ENCODE measurements around the gene RRM2. TPM values are rescaled to one million over a fixed set of nuclear protein-coding genes. Genes with fewer than 3 reads are reported as not detected.

RRM2 gene
- total and polyA plus RNA-seq, 2 experiments from 2014 or later, result 108 to 119 TPM

DNA sequence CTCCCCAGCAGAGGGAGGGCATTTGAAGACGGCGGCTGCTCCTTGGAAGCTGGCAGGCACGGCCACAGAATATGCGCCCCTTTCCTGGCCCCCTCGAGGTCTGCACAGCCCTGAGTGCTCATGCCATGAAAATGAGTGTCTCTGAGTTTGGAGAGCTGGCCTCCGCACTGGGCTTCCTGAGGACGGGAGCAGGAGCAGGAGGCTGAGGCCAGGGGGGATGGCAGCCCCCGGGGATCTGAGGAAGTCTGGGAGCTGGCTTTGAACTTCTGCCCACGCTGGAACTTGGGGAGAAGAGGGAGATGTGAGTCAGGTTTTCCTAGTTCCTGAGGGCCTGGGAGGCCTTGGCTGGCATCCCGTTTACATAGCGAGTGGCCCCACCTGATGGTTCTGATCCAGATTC, 47.0 kb downstream of the RRM2 start (continued):
- TF ChIP-seq, protein P1, sequence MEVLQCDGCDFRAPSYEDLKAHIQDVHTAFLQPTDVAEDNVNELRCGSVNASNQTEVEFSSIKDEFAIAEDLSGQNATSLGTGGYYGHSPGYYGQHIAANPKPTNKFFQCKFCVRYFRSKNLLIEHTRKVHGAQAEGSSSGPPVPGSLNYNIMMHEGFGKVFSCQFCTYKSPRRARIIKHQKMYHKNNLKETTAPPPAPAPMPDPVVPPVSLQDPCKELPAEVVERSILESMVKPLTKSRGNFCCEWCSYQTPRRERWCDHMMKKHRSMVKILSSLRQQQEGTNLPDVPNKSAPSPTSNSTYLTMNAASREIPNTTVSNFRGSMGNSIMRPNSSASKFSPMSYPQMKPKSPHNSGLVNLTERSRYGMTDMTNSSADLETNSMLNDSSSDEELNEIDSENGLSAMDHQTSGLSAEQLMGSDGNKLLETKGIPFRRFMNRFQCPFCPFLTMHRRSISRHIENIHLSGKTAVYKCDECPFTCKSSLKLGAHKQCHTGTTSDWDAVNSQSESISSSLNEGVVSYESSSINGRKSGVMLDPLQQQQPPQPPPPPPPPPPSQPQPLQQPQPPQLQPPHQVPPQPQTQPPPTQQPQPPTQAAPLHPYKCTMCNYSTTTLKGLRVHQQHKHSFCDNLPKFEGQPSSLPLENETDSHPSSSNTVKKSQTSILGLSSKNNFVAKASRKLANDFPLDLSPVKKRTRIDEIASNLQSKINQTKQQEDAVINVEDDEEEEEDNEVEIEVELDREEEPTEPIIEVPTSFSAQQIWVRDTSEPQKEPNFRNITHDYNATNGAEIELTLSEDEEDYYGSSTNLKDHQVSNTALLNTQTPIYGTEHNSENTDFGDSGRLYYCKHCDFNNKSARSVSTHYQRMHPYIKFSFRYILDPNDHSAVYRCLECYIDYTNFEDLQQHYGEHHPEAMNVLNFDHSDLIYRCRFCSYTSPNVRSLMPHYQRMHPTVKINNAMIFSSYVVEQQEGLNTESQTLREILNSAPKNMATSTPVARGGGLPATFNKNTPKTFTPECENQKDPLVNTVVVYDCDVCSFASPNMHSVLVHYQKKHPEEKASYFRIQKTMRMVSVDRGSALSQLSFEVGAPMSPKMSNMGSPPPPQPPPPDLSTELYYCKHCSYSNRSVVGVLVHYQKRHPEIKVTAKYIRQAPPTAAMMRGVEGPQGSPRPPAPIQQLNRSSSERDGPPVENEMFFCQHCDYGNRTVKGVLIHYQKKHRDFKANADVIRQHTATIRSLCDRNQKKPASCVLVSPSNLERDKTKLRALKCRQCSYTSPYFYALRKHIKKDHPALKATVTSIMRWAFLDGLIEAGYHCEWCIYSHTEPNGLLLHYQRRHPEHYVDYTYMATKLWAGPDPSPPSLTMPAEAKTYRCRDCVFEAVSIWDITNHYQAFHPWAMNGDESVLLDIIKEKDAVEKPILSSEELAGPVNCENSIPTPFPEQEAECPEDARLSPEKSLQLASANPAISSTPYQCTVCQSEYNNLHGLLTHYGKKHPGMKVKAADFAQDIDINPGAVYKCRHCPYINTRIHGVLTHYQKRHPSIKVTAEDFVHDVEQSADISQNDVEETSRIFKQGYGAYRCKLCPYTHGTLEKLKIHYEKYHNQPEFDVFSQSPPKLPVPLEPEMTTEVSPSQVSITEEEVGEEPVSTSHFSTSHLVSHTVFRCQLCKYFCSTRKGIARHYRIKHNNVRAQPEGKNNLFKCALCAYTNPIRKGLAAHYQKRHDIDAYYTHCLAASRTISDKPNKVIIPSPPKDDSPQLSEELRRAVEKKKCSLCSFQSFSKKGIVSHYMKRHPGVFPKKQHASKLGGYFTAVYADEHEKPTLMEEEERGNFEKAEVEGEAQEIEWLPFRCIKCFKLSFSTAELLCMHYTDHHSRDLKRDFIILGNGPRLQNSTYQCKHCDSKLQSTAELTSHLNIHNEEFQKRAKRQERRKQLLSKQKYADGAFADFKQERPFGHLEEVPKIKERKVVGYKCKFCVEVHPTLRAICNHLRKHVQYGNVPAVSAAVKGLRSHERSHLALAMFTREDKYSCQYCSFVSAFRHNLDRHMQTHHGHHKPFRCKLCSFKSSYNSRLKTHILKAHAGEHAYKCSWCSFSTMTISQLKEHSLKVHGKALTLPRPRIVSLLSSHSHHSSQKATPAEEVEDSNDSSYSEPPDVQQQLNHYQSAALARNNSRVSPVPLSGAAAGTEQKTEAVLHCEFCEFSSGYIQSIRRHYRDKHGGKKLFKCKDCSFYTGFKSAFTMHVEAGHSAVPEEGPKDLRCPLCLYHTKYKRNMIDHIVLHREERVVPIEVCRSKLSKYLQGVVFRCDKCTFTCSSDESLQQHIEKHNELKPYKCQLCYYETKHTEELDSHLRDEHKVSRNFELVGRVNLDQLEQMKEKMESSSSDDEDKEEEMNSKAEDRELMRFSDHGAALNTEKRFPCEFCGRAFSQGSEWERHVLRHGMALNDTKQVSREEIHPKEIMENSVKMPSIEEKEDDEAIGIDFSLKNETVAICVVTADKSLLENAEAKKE (CRISPR knock-in tag; IDR thresholded peaks at IDR 0.05), result no peak
- no peak for TF ChIP-seq POLR2AphosphoS5 (IDR thresholded peaks at IDR 0.05; ENCODE audit: low read depth)
- TF ChIP-seq, protein P2, sequence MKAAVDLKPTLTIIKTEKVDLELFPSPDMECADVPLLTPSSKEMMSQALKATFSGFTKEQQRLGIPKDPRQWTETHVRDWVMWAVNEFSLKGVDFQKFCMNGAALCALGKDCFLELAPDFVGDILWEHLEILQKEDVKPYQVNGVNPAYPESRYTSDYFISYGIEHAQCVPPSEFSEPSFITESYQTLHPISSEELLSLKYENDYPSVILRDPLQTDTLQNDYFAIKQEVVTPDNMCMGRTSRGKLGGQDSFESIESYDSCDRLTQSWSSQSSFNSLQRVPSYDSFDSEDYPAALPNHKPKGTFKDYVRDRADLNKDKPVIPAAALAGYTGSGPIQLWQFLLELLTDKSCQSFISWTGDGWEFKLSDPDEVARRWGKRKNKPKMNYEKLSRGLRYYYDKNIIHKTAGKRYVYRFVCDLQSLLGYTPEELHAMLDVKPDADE (IDR thresholded peaks at IDR 0.05), result no peak
- no peak for TF ChIP-seq ZNF331 (CRISPR knock-in tag; IDR thresholded peaks at IDR 0.05; ENCODE audit: low read depth)

DNA sequence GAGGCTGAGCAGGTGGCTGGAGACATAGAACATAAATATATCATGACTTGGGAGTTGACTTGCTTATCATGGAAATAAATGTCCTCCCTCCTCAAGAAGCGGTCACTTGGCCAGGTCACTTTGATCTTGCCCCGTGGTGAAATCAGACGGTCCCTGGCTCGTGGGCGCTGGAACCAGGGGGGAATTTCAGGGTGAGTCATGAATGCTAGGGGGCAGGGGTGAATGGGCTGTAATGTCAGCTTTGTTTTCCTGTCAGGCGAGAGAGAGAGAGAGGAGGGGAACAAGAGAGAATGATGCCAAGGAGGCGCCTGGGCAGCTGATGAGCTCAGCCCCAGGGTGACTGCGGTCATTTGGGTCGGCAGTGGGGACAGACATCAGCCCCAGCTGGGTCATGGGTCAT, 47.7 kb downstream of the RRM2 start:
- no peaks in the 10 kb centered on the region for H3F3A ChIP-seq (replicated peaks; ENCODE audit: low read depth)
- no peaks in the 10 kb centered on the region for H3K9me3 Mint-ChIP-seq
- H3K4me3 ChIP-seq, result no peak overlapping the region
- H3K27ac Mint-ChIP-seq, result no peak overlapping the region
- peaks cover 1% of the 10 kb centered on the region for H3K27me3 Mint-ChIP-seq (ENCODE audit: insufficient read depth, low read depth, poor library complexity)
- H3K27ac ChIP-seq (ENCODE audit: low read depth), result no peak overlapping the region
- no peaks in the 10 kb centered on the region for H3K9me2 ChIP-seq (ENCODE audit: insufficient read depth)
- H3K4me3 Mint-ChIP-seq, result no peak overlapping the region
- H3K36me3 ChIP-seq (ENCODE audit: insufficient read depth), result no peaks in the 10 kb centered on the region
- H3K27me3 ChIP-seq (ENCODE audit: insufficient read depth), result no peaks in the 10 kb centered on the region
- ATAC-seq, result no peak
- peaks cover 13% of the 10 kb centered on the region for H3K4me1 Mint-ChIP-seq
- no peak overlapping the region for H2AFZ ChIP-seq
- no peaks in the 10 kb centered on the region for H3K79me2 ChIP-seq (replicated peaks; ENCODE audit: insufficient read depth)
- H3K4me1 ChIP-seq (ENCODE audit: insufficient read depth), result no peaks in the 10 kb centered on the region; the same call in 1 of the 2 replicates
- H4K20me1 ChIP-seq (replicated peaks; ENCODE audit: insufficient read depth), result no peaks in the 10 kb centered on the region
- no peaks in the 10 kb centered on the region; the same call in 2 of the 3 replicates for H3K36me3 Mint-ChIP-seq (ENCODE audit: low read depth)
- H3K4me2 ChIP-seq, result no peak overlapping the region
- DNase-seq (ENCODE audit: low spot score), result no peak
- TF ChIP-seq, protein P3, sequence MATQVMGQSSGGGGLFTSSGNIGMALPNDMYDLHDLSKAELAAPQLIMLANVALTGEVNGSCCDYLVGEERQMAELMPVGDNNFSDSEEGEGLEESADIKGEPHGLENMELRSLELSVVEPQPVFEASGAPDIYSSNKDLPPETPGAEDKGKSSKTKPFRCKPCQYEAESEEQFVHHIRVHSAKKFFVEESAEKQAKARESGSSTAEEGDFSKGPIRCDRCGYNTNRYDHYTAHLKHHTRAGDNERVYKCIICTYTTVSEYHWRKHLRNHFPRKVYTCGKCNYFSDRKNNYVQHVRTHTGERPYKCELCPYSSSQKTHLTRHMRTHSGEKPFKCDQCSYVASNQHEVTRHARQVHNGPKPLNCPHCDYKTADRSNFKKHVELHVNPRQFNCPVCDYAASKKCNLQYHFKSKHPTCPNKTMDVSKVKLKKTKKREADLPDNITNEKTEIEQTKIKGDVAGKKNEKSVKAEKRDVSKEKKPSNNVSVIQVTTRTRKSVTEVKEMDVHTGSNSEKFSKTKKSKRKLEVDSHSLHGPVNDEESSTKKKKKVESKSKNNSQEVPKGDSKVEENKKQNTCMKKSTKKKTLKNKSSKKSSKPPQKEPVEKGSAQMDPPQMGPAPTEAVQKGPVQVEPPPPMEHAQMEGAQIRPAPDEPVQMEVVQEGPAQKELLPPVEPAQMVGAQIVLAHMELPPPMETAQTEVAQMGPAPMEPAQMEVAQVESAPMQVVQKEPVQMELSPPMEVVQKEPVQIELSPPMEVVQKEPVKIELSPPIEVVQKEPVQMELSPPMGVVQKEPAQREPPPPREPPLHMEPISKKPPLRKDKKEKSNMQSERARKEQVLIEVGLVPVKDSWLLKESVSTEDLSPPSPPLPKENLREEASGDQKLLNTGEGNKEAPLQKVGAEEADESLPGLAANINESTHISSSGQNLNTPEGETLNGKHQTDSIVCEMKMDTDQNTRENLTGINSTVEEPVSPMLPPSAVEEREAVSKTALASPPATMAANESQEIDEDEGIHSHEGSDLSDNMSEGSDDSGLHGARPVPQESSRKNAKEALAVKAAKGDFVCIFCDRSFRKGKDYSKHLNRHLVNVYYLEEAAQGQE (IDR thresholded peaks at IDR 0.05; ENCODE audit: unreplicated experiment), result no peak
- TF ChIP-seq ZNF331 (CRISPR knock-in tag; IDR thresholded peaks at IDR 0.05; ENCODE audit: low read depth) (no peak), JUNB (IDR thresholded peaks at IDR 0.05; ENCODE audit: unreplicated experiment) (no peak)
